Fibroblast of skin of abdomen (primary cell): ENCODE measurements around the gene SFXN5.
A peak's percentile ranks its signal among the peaks of the same experiment; 100 is the strongest.
"Not testable (repeated sequence)": the region's sequence is repeated elsewhere in the genome, so short reads cannot be mapped to it uniquely, and the experiment has no call there.

ENCODE experiments used
- DNase-seq: peaks from one replicate; pipeline ENCODE4 v3.0.0-alpha.2; 2013

SFXN5 gene

DNA sequence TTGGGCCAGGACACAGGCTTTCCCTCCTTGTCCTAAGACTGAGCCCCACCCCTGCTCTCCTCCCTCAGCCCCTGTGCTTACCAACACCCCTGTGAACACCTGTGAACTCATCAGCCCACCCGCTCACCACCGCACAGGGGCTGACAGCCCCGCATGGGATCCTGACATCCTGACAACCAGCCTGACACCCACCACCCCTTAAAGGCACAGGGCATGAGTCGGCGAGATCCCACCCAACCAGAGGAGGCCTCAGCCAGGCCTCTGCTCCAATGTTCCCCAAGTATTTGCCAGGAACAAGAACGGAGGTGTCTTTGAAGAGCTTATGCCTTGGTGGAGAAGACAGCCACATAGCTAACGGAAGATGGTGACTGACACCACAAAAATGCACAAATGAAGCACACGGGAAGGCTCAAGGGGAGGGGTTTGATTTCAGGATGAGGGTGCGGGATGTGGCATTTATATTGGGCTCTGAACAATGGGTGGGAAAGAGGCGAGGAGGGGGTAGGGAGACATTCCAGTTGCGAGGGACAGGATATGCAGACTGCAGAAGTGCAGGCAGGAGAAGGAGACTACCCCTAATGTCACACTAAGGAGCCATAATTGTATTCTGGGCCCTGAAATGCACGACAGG lies 30.2 kb upstream of the SFXN5 start:
- peak; percentile 68 for DNase-seq

DNA sequence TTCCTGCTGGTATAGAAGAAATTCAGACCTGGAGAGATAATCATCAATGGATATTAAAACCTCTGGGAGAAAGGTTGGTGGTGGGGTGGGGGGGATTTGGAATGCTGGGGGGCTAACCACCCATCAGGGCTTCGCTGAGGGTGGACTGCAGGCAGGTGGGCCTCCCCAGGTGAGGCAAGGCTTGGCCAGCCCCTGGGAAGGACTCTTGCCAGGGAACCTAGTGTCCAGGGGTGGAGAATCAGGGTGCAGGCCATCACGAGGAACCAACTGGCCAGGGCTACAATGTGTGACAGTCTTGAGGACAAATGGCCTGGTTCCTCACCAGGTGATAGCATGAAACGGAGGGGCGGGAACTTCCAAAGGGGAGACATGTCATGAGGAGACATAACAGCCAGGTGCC lies 29.4 kb upstream of the SFXN5 start:
- DNase-seq: no peak

DNA sequence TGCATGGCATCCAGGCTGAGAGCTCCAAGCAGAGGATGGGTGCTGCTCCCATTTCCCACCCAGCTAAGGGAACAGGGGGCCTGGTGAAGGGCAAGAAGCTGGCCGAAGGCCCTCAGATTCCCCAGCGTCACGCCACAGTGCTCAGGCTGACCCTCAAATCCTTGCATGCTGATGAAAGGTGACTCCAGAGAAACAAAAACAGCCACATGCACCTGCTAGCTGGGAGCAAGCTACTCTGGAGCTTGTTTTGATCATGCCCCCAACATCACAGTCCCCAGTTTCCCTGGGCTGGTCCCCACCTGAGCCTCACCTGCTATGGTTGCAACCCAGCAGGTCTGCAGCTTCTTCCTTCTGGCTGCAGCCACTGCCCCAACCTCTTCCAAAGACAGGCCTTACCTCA lies 28.0 kb upstream of the SFXN5 start:
- DNase-seq: no peak

DNA sequence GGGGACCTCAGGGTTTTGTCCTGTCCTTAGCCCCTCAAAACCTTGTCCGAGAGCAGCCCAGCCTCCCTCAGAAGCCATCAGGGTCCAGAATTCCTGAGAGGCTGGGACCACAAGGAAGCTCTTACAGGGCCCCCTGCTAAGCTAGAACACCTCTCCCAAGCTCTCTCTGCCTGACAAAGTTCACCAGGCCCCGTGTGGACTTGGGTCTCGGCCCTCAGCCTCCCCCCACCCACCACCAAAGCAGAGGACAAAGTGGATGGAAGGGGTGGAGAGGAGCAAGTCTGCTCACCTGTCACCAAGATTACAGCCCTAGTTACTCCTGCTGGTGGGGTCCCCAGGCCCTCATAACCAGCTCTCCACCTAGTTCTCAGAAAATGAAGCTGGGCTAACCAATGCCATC lies 24.4 kb upstream of the SFXN5 start:
- no peak for DNase-seq

DNA sequence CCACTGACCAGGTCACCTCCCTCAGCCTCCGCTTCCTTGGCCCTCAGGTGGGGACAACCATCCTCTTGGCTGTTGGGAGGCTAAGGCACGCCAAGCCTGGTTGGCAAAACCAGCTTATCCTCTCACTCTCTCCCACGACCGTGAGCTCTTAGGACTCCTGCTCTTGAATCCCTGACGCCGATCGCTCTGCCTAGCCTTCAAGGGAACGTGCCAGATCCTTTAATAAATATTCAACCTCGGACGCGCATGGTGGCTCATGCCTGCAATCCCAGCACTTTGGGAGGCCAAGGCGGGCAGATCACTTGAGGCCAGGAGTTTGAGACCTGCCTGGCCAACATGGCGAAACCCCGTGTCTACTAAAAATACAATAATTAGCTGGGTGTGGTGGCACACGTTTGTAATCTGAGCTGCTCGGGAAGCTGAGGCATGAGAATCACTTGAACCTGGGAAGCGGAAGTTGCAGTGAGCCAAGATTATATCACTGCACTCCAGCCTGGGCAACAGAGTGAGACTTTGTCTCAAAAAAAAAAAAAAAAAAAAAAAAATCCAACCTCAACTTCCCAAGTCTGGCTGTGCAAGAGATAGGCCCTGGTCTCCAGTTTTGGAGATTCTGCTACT lies 22.2 kb upstream of the SFXN5 start:
- not testable (repeated sequence) for DNase-seq

DNA sequence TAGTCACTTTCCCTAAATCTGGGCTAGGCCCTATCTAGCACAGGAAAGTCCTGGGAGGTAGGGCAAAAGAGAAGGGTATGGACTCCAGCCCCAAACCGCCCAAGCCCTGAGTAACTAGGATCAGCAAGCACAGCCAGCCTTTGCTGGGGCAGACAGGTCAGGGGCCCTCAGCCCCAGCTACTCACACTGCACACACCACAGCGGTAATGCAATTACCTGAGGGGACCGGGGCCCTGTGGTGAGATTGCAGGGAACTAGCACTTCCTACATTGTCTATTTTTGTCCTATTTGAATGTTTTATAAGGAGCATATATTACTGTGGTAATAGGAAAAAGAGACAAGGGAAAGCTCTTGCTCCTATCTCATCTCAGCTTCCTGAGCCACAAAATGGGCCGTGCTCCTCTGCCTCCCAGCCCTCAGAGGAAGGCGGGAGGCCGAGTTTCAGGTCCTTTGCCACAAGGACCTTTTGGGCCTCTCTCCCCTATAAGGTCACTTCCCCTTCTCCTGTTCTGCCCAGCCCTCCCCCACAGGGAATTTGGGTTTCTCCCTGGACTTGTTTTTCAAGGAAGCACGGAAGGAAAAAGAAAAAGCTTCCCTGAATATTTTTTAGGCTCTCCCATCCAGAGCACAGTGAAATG lies 20.8 kb upstream of the SFXN5 start:
- DNase-seq: no peak

DNA sequence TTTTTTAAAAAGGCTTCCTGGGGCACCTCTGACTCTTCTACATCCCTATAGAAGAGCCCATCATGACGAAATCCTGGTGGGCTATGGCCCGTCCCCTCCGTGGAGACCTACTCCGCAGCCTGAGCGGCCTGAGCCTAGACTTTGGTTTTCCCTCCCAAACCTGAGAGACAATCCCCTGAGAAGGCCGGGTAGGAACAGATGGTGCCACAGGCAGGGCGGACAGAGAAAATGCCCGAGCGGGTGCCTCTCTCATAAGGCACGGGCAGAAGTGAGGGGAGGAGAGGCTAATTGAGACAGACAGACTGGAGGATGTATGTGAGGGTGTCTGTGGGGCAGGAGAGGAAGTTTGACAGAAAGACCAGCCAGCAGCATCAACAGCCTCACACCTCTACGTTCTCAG lies 20.2 kb upstream of the SFXN5 start:
- DNase-seq: no peak

DNA sequence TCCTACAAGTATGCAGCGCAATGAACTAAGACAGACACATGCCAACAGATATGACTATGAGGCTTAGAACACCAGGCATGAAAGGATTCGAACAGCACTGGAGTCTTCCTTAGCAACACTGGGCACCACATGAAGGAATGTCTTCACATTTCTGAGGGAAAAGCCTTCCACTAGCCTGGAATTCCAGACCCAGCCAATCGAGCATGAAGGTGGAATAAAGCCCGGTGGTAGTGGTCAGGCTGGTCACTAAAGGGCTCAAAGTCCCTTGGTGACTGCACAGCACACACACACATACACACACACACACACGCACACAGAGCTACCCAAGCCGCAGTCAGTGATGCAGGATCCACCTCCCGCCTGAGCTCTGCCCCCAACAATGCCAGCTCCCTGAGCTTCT lies 19.7 kb upstream of the SFXN5 start:
- peak; percentile 86 for DNase-seq

DNA sequence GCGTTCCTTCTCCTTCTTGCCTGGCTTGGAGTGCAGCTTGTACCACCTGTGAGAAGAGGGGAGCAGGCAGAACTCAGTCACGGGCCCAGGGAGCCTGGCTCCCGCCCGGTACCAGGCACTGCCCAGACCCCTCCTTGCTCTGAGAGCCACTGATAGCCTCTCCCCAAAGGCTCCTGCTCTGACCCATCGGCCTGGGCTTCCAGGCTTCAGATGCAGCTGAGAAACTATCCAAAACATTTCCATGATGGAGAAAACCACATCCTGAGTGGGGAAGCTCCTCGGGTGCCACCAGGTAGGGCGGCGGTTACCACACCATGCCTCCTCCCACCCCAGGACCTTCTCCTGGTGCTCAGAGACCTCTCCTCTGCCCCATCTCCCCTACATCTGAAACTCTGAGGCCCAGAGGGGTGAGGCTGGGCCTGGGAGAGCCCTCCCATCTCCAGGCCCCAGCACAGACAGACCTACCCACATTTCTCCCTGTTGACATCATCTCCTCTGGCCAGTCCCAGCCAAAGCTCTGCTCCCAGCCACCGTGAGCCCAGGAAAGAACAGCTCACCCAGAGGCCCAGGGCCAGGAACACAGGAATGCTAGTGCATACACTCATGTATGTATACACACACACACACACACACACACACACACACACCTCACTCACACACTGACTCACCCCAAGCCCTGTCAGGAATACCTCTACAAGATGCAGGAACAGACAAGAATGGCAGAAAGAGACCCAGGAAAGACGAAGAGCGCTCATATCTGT lies 17.9 kb upstream of the SFXN5 start:
- DNase-seq: peak; percentile 100

DNA sequence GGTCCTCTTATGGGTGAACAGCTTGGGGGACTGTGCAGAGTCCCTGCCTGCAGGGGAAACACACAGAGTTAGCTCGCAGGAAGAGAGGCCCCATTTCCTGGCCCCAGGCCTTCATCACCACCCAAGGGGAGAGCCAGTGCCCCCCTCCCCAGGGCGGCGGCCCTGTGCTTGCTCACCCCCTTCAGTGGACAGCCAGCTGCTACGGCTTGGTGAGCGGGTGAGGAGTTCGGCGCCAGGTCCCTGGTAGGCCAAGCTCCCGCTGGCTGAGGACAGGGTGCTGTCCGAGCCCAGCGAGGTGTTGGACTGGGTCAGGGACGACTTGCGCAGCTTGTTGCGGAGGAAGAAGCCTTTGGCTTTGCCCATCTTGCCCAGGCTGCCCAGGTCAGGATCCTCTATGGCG lies 17.2 kb upstream of the SFXN5 start:
- DNase-seq: no peak

DNA sequence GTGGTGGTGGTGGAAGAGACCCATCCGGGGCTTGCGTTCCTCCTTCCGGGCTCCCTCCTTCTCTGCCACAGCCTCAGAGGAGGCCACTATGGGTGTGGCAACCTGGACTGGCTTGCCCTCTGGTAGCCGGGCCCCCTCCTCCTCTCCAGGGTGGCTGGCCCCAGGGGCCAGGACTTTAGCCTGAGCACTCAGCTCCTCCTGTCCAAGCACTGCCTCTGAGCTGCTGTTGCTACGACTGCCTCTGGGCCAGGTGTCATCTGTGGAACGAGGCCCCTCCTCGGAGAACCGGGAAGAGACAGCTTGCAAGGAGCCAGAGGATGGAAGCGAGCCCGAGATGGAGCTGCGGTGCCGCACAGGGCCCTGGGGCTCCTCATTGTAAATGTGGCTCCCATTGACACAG lies 16.7 kb upstream of the SFXN5 start:
- no peak for DNase-seq

DNA sequence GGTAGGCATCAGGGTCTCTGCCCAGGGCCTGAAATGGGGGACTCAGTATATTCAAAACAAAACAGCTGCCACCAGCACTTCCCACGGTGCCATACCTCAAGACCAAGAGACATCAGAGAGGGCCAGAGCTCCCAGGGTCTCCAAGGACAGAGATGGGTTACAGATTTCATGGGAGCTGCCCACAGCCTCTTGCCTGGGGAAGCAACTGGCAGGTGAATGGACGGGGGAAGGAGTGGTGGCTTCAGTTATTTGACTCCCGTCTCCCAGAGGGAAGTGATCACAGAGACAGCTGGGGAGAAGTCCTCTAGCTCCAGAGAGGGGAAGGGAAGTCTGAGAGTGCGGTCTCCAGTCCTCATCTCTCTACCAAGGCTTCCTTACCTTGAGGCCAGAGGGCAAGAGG lies 15.8 kb upstream of the SFXN5 start:
- no peak for DNase-seq

DNA sequence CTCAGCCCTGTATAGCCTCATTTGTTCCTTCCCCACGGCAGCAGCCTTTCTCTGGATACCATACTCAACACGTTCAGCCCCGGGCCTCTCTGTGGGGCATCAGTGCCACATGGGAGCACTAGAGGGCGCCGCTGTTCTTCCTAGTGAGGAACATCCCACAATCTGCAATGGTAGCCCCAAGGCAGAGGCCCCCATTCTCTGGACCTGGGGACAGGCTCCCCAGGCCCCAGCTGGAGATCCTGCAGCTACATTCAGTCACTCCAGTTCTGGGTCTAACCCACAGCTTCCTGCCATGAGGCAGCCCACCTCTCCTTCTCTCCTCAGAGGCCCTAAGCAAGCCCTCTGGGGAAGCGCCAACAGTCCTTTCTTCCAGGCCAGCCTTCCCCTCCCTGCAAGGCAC lies 14.2 kb upstream of the SFXN5 start:
- DNase-seq: peak; percentile 69

DNA sequence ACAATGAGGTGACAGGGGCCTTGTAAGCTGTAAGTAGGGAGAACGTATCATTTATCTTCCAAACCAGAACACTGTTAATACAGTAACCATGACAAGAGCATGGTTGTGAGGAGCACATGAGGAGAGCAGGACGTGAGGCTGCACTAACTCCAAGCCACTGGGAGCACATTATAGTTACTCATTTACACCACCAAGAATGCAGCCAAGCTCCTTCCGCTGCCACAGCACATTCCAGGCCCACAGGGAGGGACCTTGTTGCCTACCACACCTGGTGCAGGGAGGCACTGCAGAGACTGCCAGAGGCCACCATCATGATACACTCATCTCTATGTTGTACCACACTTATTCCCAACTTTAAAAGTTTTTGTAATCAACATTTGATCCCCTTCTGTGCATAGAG lies 13.5 kb upstream of the SFXN5 start:
- DNase-seq: no peak

DNA sequence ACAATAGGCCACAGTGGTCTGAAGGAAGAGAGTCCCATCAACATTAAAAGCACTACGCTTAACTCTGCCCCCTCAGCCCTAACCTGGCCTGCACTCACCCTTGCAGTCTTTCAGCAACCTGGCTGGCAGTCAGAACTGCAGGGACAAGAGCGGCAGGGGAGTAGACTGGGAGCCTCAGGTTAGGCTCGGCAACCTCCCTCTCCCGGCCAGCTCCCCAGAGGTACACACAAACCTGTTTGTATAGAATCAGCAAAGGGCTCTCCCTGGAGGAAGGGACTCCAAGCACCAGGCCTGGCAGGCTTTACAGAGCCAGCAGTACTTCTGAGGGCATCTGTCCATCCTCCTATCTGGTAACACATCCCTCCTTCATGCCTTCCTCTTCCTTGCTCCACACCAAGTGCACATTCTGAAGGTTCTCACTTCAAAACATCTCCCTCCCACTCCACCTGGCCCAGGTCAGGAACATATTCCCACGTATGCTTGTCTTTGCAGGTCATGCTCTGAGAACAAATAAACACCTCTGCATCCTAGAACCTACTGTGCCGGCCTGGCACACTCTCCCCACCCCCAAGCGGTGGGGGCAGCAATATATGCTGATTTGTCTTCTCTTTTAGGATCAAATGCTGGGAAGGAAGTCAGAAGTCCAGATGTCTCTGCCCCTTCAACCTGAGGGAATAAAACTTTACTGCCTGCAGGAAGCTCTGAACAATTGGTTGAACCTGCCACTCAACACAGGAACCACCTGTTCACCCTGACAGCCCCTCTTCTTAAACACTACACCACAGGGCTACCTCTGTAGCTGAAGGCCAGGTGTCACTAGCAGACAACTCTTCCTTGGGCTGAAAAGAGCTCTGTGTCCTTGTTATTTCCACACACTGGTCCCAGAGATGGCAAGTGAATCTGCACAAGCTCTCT lies 12.6 kb upstream of the SFXN5 start:
- DNase-seq: no peak

DNA sequence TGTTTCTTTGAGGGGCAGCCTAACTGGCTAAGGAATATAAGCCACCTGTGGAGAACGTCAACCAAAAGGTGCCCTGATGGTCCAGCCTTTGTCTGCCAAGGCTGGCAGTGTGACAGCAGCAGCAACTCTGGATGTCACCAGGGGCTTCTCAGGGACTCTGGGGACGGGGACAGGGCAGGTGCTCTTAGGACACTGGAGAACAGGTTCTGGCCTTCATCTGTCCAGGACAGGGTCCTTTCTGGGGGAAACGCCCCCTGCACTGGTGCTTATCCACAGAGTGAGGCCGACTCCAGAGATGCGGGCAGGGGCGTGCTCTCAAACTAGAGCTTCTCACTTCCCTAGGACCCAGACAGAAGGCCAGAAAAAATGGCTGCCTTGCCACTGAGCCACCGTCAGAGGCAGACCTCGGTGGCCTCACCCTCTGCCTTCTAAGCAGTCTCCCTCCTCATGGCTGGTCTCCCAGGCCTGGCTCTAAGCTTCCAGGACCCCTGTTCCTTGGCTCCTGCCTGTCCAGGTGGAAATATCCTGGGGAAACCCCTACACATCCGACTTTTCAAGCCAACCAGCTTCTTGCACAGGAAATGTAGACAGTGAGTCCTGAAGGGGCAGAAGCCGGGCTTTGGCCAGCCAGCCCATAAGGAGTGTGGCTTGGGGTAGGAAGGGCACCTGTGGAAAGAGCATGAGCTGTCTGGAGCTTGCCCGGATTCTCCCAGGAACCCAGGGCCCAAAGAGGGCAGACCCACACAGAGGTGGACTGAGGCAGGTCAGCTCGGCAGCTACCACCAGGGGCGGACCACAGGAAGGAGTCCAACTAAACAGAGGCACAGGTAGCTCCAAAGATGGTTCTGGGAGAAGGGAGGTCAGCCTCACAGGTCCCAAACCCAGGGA lies 11.3 kb upstream of the SFXN5 start:
- DNase-seq: no peak

DNA sequence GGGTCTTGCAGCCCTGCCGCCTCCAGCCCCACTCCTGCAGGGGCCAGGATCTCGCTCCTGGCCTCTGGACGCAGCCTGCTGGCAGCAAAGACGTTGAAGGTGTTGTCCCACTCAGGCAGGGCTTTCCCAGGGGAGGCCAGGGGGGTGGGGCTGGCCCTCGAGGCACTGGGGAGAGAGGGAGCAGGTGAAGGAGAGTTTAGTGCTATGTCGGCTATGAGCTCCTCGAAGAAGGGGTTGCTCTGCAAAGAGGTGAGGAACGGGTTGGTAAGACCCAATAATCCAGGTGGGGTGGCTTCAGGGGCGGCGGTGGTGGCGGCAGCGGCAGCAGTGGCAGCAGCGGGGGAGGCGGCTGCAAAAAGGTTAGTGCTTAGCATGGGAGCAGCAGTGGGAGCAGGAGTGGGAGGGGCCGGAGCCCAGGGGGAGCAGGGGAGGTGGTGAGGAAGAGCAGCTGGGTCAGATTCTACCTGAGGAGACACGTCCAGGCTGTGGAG lies 9.7 kb upstream of the SFXN5 start:
- no peak for DNase-seq

DNA sequence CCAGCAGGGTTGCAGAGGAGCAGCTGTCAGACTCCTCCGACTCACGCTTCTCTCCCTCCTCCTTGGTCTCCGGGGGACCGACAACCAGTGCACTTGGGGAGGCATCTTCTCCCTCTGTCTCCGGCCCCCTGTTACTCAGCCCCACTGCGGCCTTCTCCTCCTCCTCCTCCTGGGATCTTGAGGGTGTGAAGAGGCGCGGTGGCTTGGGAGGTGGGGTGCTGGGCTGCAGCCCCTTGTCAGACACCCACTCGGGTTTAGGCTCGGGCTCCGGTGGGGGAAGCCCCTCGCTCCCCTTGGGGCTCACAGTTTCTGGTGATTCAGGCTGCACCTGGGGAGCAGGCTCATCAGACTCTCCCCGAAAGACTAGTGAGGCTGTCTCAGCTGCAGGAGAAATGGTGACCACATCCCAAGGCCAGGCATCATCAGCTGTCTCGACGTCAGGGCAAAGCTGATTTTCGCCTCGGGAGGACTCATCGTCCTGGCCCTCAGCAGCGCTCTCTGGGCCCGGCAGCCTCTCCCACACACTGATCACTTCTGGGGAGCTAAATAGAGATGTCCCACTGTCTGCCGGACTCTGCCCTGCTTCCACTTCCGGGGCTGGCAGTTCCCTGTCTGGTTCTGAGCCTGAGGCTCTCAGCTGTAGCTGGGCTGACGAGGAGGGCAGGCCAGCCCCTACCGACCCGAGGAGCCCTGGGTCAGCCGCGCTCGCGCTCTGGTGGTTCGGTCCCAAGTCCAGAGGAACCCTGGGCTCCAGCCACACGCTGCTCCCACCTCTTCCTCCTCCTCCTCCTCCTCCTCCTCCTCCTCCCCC lies 9.0 kb upstream of the SFXN5 start:
- no peak for DNase-seq

DNA sequence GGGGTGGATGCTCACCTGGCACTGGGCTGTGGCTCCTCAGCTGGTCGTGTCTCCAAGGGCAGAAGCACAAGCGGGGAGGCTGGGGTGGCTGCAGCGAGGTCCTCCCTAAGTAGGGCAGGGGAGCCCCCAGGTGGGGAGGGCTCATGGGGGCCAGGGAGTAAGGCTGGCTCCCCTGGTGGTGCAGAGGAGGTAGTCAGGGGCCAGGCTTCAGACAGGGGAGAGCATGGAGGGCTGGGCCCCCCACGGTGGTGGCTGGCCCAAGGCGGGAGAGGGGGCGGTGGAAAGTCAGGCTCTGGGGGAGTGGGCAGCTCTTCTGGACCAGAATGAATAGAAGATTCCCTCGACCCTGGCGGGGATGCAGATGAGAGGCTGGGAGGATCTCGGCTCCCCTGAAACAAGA lies 8.1 kb upstream of the SFXN5 start:
- DNase-seq: no peak
